GM19035 (cell line): ENCODE data around the gene GAPVD1.

Experiments
- ATAC-seq: cut with Tn5 transposase; IDR thresholded peaks from one replicate; pipeline ENCODE4 v1.9.1; 2021; ENCODE audit not compliant: unreplicated experiment

Gene GAPVD1

DNA sequence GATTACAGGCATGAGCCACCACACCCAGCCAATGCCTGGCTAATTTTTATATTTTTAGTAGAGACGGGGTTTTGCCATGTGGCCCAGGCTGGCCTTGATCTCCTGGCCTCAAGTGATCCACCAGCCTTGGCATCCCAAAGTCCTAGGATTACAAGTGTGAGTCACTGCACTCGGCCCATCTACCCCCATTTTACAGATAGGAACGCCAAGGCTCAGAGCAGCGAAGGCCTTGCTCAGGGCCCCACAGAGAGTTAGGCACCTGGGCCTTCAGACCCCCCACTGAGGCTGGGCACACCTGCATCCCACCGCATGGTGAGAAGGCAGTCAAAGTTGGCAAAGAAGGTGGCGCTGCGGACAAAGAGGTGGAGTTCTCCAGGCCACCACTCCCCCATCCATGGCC is 143.1 kb downstream of the GAPVD1 start:
- ATAC-seq = no peak

DNA sequence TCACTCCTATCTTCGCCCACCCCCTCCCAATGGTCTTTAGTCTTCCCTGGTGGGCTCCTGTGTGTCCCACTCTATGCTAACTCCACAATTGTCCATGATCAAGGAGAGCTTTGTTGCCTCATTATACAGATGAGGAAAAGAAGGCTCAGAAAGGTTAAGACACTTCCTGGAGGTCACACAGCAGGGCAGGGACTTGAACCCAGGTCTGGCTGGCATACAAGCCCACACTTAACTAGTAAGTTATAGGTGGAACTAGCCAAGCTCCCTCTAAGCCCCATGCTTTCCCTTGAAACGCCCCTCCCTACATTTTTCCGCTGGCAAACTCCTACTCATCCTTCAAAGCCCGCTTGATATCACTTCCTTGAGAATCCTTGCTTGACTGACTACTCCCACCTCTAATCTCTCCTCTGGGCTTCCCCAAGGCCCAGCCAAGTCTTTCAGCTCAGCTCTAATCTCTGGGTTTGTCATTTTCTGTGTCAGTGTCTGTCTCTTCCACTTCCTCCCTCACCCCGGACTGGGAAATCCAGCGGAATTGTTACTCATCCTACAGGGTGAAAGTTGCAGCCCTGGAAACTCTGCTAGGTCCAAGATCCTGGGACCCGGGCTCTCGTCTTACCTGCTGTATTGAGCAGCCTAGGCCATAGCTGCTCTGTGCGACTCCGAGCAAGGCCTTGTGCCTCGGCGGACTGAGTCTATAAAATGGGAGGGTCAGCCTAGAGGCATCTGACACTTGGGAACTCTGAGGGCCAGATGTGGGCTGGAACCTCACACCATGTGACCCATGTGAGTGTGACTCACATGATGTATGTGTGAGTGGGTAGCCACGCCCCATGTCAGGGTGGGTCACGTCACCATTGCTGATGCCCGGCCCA is 144.5 kb downstream of the GAPVD1 start:
- no peak for ATAC-seq

DNA sequence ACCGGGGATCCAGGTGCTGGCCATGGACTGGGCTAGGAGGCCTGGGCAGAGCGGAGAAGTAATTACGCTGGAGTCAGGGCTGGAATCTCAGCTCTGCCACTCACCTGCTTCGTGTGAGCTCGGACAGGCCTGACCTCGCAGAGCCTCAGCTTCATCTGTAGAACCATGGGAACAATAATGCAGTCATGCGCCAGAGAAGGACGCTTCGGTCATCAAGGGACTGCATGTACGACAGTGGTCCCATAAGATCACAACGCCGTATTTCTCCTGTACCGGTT is 145.1 kb downstream of the GAPVD1 start:
- ATAC-seq = no peak

DNA sequence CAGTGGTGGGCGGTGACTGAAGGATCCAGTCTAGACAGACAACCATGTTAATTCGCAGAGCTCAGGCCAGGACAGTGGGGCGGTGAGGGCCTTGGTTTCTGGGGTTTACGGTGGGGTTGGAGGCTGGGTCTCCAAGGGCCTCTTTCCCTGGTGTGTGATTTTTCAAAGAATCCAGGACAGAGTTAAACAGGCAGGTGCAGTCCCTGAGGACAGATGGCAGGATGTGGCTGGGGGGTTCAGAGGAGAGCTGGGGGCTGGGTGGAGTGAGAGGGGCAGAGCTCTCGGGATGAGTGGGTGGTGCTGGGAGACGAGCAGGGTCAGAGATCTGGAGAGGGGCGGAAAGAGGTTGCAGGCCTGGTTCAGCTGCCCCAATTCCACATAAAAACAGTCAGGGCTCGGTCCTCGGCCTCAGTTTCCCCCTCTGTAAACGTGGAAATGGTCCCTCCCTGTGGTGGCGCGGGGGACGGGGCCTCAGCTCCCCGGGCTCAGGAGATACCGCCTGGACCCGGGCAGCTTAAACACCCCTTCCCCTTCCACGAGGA is 145.9 kb downstream of the GAPVD1 start:
- ATAC-seq = no peak

DNA sequence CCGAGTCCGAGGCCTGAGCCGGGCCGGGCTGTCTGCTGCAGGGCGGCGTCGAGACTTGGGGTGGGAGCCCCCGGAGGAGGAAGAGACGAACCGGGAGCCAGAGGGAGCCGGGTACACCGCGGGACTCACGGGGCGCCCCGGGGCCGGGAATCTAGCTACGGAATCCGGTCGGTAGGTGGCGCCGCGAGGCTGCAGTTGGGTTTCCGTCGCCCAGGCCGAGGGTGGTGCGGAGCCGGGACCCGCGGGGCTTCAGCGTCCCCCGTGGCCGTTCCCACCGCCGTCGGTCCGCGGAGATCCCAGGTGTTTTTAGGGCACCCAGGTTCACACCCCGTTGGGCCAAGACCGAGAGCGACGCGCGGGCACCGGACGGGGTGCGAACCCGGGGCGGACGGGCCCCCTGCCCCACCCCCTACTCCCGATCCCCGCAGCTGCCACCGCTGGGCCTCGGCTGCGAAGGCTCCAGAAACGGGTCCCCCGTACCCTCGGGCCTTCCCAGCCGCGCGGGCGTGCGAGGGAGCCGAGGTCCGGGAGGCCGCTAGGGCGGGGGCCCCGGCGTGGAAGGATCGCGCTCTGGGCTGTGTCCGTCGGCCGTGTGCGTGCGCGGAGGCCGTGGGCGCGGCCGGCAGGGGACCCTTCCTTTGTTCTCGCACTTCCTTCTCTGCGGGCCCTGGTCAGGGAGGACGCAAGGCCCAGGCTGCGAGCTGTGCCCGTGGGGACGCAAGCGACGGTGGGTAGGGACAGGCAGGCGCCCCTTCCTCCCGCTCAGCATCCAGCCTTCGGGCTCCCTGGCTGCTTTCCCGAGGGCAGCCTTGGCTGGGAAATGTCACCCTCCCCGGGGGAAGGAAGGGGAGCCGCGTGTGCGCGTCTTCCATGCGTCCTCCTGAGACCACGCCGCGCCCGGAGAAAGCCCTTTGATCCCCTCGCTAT is 146.6 kb downstream of the GAPVD1 start:
- ATAC-seq = peak; percentile 62

DNA sequence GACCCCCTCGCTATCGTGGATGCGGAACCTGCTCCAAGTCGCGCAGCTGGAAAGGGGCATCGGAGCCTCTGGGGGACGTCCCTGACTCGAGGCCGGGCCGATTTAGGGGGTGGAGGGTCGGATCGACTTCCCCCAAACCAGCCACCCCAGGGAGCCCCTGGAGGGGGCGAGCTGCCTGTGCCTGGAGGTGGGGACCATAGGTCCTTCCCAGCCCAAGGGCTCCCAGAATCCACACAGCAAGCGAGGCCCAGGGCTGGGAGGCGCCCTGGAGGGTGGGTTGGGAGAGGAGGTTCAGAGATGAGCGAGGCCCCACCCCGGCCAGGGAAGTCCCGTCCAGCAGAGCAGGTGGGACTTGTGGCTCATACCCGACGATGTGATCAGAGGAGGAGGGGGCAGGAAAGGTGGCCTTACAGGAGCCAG is 147.6 kb downstream of the GAPVD1 start:
- ATAC-seq = no peak

DNA sequence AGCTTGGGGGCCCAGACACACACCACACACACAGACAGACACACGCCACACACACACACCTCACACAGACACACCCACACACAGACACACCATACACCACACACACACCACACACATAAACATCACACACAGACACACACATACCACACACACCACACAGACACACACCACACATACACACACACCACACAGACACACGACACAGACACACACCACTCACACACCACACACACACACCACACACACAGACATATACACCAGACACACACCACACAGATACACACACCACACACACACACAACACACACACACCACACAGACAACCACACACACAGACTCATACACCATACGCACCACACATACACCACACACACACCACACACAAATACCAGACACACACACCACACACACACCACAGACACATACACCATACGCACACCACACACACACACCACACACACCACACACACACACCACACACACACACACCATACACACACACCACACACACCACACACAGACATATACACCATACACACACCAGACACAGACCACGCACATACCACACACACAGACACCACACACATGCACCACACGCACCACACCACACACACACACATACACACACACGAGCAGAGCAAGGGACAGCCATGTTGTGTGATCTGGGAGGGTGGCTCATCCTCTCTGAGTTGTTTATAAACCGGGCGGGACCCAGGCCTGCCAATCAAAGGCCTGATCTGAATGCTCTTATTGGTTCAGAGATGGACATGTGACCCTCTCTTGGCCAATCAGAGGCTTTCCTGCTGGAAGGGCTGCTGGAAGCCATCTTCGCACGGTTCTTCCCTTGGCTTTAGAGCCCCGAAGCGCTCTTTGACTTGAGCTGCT is 148.3 kb downstream of the GAPVD1 start:
- ATAC-seq = no peak

DNA sequence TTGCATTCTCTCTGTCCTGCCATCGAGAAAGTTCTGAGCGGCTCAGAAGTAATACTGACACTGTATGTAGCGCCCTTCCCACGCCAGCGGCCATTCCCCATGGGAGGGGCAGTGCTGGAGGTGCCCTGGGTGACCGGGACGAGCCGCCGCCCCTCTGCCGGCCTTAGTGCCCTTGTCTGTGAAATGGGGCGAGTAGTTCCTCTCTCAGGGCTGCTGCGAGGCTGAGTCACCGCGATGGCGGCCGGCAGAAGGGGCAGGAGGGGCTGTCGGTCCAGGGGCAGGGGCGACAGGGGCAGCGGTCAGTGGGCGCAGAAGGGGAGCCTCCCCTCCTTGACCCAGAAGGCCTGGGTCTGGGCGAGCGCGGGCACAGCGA is 148.9 kb downstream of the GAPVD1 start:
- ATAC-seq = no peak

DNA sequence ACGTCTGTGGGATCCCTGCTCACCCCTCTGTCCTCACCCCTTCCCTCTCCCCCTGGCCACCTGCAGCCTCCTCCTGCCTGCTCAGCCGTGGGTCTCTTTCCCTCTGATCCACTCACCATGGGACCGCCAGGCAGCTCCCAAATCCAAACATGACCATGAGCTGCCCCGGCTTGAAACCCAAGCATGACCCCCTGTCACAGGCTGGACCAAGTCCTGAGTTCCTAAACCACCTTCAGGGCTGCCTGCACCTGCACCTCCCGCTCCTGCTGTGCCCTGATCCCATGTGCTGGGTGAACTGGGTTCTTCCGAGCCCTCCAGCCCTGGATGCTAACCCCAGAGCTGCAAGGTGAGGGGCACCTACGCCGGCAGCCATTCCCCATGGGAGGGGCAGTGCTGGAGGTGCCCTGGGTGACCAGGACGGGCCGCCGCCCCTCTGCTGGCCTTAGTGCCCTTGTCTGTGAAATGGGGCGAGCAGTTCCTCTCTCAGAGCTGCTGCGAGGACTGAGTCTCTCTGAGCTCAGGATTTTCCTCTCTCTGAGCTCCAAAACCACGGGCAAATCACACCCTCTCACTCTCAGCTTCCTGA is 149.6 kb downstream of the GAPVD1 start:
- ATAC-seq = no peak

DNA sequence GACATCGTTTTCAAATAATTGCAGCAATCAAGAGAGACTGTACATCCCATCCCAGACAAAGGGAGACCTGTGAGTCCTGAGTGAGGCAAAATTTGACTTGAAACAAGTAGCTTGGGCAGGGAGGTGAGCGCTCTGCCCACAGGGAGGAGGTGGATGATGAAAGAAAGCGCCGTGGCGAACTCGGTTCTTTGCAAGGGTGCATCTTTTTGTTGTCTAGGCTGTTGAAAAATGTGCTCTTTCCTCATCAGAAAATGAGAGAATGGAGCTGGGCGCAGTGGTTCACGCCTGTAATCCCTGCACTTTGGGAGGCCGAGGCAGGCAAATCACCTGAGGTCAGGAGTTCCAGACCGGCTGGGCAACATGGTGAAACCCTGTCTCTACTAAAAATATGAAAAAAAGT is 150.5 kb downstream of the GAPVD1 start:
- ATAC-seq = no peak

DNA sequence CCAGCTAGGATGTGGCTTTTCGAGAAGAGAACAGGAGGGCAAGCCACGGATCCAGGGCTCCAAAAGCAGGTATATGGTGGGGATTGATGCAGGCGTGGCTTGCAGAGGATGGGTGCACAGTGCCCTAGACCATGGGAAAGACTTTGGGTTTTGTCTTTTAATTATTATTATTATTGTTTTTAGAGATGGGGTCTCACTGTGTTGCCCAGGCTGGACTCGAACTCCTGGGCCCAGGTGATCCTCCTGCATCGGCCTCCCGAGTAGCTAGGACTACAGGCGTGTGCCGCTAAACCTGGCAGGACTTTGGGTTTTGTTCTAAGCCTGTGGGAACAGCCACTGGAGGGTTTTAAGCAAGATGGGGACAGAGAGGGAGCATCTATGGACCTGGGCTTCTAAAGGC is 152.0 kb downstream of the GAPVD1 start:
- ATAC-seq = no peak

DNA sequence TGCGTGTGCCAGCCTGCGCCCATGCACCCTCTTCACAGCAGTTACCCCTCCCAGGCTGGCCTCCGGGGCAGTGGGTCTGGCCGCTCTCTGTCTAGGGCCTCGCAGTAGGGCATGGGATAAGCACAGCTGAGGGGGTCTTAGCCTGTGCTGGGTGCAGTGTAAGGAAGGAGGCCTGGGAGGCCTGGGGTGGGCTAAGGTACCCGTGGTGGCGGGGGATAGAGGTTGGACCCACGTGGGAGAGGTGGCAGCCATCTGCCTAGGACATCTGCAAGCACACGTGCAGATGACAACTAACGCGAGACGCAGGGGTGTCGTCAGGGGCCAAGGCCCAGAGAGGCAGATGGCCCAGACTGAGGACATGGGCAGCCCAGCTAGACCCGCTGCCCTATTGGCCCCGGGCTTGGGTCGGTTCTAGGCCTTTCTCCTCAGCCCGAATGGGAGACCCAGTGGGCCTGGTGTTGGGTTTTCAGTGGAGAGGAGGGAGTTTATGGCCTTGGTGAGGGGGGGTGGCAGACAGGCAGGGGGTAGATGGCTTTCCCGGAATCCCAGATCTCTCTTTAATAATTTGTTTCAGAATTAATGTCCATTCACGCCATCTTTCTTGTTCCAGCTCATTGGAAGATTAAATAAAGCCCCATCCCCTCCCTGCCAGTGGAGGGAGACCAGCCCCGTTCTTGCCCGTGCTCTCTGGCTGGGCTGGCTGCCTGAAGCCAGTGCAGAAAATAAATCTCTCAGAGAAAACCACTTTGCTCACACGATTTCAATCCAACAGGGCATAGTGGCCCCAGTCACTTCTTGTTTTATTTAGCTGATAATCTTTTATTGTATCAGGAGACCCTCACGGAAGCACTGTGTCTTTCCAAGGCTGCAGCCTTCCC is 154.2 kb downstream of the GAPVD1 start:
- ATAC-seq = no peak

DNA sequence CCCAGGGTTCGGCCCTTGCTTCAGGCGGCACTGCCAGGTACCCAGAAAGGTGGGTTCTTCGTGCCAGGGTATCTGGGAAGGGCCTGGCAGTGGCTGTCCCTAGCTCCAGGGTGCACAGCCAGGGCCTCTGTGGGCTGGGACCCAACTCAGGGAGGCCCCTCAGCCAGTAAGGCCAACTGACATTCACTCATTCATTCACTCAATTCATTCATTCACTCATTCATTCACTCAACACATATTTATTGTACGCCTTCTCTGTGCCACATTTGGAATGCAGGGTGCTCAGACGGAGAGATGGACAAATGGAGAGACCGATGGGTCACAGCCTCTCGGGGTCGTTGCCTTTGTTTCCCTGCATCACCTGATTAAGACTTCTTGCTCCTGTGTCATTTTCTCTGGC is 154.9 kb downstream of the GAPVD1 start:
- ATAC-seq = no peak
